IPS DF 4.7 (cell line): Measurements from ENCODE around the gene CPE.
"Not testable (repeated sequence)": the region's sequence is repeated elsewhere in the genome, so short reads cannot be mapped to it uniquely, and the experiment has no call there.

Source experiments
- DNase-seq: peaks from one replicate; pipeline ENCODE4 v3.0.0-alpha.2; 2013; ENCODE audit warnings: low spot score; ENCODE audit errors: extremely low read depth

CPE gene

GRCh38 chr4:165461159-165461821 lies 82.5 kb downstream of the CPE start:
- no peak for DNase-seq

DNA sequence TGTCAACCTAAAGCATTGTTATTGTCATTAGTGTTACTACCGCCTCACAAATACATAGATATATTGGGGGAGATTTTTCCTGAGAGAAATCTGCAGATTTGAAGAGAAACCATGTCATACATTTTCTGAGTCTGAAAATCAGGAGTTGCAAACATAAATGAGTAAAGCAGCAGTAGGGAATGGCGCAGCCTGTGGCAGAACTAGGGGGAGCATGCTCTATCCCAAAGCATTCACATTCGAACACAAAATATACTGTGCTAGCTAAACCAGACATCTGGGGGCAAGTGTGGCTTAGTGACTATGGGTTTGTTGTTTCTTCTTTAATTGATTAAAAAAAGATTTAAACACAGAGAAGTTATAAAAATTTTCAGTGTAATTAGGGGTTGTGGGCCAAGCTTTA lies 83.2 kb downstream of the CPE start:
- DNase-seq: no peak

- DNase-seq: no peak
Observed at GRCh38 chr4:165464376-165464775, 85.6 kb downstream of the CPE start.

DNA sequence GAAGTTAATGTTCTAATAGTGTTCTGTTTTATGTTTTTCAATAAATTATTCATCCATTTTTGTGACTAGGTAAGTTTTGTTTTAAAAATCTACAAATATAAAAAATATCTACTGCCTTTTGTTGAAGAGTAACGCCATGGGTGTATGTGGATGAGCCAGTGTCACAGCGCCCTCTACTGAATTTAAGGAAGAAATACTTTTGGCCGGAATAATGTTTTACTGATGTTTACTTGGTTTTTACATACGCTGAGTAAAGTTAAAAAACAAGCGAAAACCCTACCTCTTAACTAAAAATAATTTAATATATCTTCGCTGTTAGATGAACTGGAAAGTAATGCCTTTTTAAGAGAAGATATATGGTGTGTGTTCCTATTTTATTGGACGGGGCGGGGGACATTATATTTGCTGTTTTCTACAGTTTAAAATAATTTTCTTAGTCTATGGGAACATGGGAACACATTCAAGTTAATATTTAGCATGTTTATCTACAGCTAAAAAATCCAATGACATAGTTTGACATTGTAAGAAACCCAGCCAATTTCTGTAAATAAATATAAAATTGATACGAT lies 86.1 kb downstream of the CPE start:
- no peak for DNase-seq

DNA sequence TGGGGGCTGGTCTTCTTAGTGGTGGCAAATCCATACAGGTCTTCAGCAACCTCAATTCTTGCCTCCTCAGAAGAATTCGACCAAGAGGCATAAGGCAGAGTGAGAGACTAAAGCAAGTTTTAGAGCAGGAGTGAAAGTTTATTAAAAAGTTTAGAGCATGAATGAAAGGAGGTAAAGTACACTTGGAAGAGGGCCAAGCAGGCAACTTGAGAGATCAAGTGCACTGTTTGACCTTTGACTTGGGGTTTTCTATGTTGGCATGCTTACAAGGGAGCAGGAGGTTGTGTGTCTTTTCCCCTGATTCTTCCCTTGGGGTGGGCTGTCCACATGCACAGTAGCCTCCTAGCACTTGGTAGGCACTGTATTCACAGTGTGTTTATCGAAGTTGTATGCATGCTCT lies 91.2 kb downstream of the CPE start:
- no peak for DNase-seq

GRCh38 chr4:165472943-165473676 lies 94.3 kb downstream of the CPE start:
- no peak for DNase-seq

GRCh38 chr4:165474784-165475705 lies 96.2 kb downstream of the CPE start:
- no peak for DNase-seq

DNA sequence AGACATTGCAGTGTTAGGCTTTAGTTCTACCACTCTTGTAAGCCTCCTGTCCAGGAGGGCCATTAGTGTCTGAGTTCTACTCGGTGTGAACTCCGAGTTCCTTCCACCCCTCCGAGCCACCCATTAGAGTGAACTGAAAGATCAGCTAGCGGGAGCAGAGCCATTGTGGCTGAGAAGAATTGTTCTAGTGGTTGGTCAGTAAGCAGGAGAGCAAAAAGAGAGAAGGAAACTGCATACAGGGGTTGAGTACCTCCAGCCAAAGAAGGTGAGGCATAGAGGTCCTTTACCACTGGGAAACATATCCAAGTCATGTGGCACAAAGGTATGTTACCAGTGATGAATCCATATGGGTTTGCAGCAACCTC lies 96.9 kb downstream of the CPE start:
- no peak for DNase-seq

DNA sequence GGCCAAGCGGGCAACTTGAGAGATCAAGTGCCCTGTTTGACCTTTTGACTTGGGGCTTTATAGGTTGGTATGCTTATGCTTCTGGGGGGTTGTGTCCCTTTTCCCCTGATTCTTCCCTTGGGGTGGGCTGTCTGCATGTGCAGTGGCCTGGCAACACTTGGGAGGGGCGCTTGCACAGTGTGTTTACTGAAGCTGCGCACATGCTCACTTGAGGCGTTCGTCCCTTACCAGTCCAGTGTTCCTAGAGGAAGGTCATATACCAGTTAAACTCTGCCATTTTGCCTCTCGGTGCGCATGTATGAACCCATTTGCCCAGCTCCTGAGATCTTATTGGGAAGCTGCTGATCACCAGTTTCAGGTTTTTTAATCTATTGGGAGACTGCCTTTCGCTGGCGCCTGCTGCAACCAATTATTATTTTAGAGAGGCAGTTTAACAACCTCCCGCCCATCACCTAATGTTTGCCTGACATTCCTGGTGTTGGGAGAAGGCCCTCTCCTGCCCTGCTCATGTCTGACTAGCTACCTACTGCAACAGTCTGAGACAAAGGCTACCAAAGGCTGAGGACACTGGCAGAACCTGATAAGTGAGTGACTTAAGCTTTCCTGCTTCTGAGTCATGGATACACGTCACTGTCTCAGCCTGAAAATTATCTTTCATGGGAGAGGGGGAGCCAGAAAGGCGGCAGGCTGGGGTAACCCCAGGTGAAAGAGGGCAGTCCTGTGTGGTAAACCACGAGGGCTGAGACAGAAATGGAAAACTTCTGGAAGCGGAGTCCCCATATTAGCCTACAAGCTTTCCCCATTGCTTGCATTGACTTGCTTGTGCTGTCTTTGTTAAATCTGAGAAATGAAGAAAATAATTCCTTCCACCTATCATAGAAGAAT lies 97.6 kb downstream of the CPE start:
- DNase-seq: no peak

DNA sequence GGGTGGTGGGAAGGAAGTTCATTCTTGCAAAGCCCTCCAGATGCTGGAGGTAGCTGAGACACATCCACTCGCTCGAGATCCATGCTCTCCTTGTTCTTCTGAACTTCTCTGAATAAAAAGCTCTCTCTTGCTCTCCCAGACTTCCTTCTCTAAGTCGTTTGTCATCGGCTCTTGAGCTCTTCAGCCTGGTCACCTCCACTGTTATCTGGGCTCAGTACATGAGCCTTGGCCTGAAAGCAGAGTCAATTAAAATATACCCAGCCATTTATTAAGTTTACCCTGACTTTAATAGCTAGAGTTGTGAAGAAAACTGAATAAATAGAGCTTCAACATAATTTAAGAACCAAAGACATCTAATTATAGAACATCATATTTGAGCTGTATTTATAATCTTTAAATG lies 99.0 kb downstream of the CPE start:
- DNase-seq: no peak

DNA sequence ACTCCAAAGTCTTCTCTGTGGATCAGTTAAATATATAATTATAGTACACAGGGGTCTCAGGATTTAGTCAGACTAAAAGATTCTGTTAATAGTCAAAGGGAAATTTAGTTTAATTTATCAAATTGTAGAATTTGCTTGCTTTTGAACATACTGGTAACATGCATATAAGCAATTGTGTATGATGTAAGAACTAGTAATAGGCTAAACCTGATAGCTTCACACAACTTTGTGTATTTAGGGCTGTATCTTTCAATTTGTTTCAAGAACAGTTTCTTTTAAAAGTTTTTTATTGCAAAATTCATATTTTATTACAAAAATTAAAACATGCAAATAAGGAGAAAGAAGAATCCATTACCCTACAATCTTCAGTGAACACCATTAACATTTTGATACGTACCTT lies 99.5 kb downstream of the CPE start:
- DNase-seq: no peak

DNA sequence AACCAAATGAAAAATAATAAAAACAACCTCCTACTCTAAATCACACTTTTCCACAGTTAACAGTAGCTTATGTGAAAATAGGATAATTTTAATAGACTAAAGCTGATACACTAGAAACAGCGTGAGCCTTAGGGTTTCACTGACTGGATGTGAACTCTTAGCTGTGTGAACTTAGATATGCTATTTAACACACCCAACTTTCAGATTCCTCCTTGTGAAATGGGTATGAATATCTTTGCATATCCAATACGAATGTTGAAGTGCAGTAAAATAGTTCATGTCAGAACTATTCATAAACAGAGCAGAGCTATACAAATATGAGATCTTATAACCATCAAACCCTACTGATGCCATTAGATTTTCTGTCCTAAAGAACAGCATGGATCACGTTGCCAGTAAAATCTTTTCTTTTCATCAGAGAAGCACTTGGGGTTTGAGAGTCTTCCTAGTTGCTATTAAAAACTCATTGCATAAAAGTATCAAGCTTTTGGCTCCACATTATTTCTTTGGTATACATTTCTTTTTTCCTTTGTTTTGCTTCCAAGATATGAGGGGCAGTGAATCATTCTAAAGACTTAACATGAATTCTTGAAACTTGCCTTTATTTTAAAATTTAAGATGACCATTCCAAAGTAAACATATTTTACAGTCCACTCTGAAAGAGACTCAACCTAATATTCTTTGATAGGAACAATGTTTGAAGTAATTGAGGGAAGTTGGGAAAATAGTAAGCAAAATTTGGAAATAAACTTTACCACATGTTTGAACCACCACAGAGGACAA lies 102.4 kb downstream of the CPE start:
- DNase-seq: no peak

DNA sequence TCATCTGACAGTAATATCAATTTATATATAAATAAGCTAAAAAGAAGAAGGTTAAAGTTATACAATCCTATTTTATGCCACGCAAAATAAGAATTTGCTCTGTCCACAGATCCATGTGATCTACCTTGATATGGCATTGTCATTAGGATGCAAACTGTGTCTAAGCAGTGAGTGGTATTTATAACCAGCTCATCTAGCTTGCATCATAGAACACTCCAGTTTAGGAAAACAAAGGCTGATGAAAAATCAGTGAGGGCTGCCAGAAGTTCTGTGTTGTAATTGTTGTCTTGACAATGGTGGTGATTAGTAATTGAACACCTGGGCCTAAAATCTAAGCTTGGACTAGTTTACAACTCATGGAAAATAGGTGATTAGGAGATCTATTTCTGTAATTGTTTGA lies 111.0 kb downstream of the CPE start:
- DNase-seq: no peak

DNA sequence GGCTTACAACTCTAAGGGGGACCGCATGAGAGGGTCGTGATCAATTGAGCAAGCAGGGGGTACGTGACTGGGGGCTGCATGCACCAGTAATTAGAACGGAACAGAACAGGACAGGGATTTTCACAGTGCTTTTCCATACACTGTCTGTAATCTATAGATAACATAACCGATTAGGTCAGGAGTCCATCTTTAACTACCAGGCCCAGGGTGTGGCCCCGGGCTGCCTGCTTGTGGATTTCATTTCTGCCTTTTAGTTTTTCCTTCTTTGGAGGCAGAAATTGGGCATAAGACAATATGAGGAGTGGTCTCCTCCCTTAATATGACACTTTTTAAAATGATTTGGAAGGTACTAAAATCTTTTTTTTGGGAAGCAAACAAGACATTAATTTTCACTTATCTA lies 113.8 kb downstream of the CPE start:
- not testable (repeated sequence) for DNase-seq

- peak; percentile 62 for DNase-seq
Observed at GRCh38 chr4:165493359-165493758, 114.6 kb downstream of the CPE start.

DNA sequence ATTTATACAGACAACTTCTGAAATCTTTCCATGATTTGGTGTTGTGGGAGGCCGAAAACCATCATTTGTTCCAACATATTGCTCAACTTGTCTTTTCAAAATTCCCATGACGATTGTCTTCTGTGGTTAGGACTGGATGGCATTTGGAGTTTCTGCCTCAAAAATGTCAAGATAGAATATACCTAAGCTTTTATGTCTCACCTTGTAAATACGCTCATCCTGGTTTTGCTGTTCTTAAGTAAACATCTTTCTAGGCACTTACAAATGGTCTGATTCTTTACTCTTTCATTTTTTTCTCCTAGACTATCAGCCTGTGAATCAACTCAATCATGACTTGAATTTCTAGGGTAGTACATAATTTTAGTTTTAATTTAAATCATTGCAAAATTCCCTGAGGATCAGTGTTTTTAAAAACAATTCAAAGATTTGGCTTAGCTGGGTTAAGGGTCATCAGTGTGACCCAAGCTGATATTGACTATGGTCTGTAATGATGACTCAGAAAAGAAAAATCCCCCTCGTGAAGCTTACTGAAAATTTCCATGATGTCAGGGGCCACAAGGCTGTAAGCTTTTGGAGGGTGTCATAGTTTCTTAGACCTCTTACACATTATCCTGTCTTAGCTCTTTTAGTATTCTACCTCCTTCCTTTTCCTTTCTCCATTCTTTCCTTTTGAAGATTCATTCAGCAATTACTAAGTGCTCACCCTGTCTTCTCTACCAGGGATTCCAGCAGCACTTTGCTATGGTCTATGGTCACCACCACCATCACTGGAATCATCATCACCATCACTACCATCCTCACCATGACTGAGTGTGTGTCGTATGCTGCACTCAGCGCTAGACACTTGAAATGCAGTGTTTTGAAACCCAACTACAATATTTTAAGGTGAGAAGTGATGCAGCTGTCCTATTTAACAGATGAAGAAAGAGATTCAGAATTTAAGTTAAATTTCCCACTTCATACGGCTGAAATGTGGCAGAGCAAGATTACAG lies 124.4 kb downstream of the CPE start:
- DNase-seq: no peak

- no peak for DNase-seq
Observed at GRCh38 chr4:165504184-165504583, 125.4 kb downstream of the CPE start.

DNA sequence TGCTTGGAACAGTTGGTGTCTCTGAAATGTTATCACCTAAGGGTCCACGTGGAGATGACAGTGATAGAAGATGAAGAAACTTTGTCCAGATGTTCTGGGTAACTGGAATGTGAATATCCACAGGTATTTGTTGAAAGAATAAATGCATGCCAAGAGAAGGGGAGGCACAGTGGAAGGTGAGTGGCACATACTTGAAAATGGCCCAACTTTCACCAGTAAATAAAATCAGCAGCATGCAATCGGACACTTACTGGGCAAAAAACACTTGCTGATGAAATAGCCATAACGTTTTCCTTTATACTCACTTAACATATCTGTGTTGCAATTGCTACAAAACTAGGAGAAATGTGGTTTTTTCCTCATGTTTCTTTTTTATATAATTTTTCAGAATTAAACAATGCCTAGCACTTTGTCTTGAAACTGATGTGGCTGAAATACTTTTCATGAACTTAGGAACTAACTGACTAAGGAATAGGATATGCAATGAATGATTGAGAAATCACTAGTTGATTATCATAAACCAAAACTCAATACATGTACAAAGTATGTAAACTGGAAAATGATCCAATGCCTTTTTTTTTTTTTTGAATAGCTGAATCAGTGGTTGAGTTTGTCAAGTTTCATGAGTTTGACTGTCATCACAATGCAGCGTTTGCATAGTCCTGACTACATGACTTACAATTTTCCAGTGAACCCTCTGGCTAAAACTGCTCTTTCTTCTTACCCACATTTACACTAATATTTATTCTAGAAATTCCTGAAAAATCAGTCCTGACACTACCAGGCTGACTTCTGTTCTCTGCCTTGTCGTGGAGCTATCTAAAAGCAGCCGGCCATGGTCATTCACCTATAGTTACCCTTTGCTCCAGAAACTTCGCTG lies 127.4 kb downstream of the CPE start:
- DNase-seq: no peak
